ENCODE results near the gene TOR2A.

DNA sequence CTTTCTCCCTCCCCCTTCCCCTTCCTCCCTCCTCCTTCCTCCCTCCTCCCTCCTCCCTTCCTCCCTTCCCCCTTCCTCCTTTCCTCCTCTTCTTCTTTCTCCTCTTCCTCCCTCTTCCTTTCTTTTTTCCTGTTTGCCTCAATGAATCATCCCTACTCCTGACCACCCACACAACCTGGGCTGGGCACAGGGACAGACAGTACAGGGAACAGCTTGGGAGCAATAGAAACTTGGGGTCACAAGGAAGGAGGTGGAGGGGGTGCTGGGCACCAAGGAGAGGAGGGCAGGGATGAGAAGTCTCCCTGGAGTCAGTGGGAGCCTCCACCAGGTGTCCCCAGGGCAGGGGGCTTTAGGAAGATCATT lies 14.2 kb downstream of the TOR2A start:
- no peak for TF ChIP-seq POLR2A (IDR thresholded peaks at IDR 0.05)
- TF ChIP-seq, protein P1, sequence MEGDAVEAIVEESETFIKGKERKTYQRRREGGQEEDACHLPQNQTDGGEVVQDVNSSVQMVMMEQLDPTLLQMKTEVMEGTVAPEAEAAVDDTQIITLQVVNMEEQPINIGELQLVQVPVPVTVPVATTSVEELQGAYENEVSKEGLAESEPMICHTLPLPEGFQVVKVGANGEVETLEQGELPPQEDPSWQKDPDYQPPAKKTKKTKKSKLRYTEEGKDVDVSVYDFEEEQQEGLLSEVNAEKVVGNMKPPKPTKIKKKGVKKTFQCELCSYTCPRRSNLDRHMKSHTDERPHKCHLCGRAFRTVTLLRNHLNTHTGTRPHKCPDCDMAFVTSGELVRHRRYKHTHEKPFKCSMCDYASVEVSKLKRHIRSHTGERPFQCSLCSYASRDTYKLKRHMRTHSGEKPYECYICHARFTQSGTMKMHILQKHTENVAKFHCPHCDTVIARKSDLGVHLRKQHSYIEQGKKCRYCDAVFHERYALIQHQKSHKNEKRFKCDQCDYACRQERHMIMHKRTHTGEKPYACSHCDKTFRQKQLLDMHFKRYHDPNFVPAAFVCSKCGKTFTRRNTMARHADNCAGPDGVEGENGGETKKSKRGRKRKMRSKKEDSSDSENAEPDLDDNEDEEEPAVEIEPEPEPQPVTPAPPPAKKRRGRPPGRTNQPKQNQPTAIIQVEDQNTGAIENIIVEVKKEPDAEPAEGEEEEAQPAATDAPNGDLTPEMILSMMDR (IDR thresholded peaks at IDR 0.05) = no peak
- TF ChIP-seq POLR2AphosphoS5 (IDR thresholded peaks at IDR 0.05) = no peak
- TF ChIP-seq EP300 (IDR thresholded peaks at IDR 0.05) = no peak

Data from upper lobe of left lung (tissue), 4 donors.